ENCODE results near the gene EFHC1. TPM values are rescaled to one million over a fixed set of nuclear protein-coding genes. Genes with fewer than 3 reads are reported as not detected.
A peak's percentile ranks its signal among the peaks of the same experiment; 100 is the strongest.
"Not testable (repeated sequence)": the region's sequence is repeated elsewhere in the genome, so short reads cannot be mapped to it uniquely, and the experiment has no call there.

The EFHC1 gene
- total and polyA plus RNA-seq, 7 donors = 1.8 to 38.5 (median 15.9) TPM

- Histone ChIP-seq H3K9me3 (no peaks in the 10 kb centered on the region), H3K27me3 (no peaks in the 10 kb centered on the region), H3K27ac (no peak overlapping the region), H3K36me3 (no peaks in the 10 kb centered on the region), H3K4me3 (no peak overlapping the region), H3K4me1 (peaks cover 0 to 14% (median 10%) of the 10 kb centered on the region in 4 donors)
- DNase-seq = no peak
- intact Hi-C loops (cut with DNase I) = no loop called here
- TF ChIP-seq CTCF (IDR thresholded peaks at IDR 0.05) (no peak), EP300 (IDR thresholded peaks at IDR 0.05) (no peak), POLR2A (IDR thresholded peaks at IDR 0.05) (no peak), POLR2AphosphoS5 (IDR thresholded peaks at IDR 0.05) (no peak)
- WGBS, 2 donors = 59 to 81% methylated on average over 2 of the region's 2 CpGs
These were observed 35.9 kb upstream of the EFHC1 start for GRCh38 chr6:52384145-52384766.

- Histone ChIP-seq H3K27me3 (no peaks in the 10 kb centered on the region), H3K27ac (no peak overlapping the region), H3K9me3 (no peaks in the 10 kb centered on the region), H3K4me3 (no peak overlapping the region), H3K36me3 (no peaks in the 10 kb centered on the region), H3K4me1 (peaks cover 0 to 22% (median 18%) of the 10 kb centered on the region in 4 donors)
- DNase-seq = no peak
- intact Hi-C loops (cut with DNase I) = no loop called here
- no peak for TF ChIP-seq CTCF (IDR thresholded peaks at IDR 0.05)
- no peak for TF ChIP-seq EP300 (IDR thresholded peaks at IDR 0.05)
- no peak for TF ChIP-seq POLR2A (IDR thresholded peaks at IDR 0.05)
- no peak for TF ChIP-seq POLR2AphosphoS5 (IDR thresholded peaks at IDR 0.05)
- WGBS, 2 donors = 80 to 93% methylated on average over 4 of the region's 4 CpGs
These were observed 35.1 kb upstream of the EFHC1 start for GRCh38 chr6:52385074-52385473.

- Histone ChIP-seq H3K4me1 (peaks cover 0 to 29% (median 23%) of the 10 kb centered on the region in 4 donors), H3K27ac (peak overlapping the region in 3 of 4 donors; percentile 53 to 69 (median 66))
- DNase-seq; H3K36me3 ChIP-seq; H3K9me3 ChIP-seq; H3K4me3 ChIP-seq; H3K27me3 ChIP-seq; intact Hi-C loops (cut with DNase I): not testable (repeated sequence)
- 83 to 84% methylated on average over 4 of the region's 4 CpGs for whole genome bisulfite sequencing, 2 donors
These were observed 32.0 kb upstream of the EFHC1 start for GRCh38 chr6:52388119-52388518.

GRCh38 chr6:52388790-52389189, 31.4 kb upstream of the EFHC1 start:
- WGBS, 2 donors = 67 to 77% methylated on average over 4 of the region's 4 CpGs
- H3K27me3 ChIP-seq = no peaks in the 10 kb centered on the region
- TF ChIP-seq POLR2AphosphoS5 (IDR thresholded peaks at IDR 0.05) (peak in 2 of 4 donors; percentile 26 to 47), POLR2A (IDR thresholded peaks at IDR 0.05) (no peak), CTCF (IDR thresholded peaks at IDR 0.05) (no peak), EP300 (IDR thresholded peaks at IDR 0.05) (peak in 1 of 4 donors; percentile 41)
- no peaks in the 10 kb centered on the region for H3K36me3 ChIP-seq
- no peak for DNase-seq
- peak overlapping the region in 3 of 4 donors; percentile 53 to 69 (median 66) for H3K27ac ChIP-seq
- no peak overlapping the region for H3K4me3 ChIP-seq
- peaks cover 0 to 29% (median 23%) of the 10 kb centered on the region in 4 donors for H3K4me1 ChIP-seq
- no peaks in the 10 kb centered on the region for H3K9me3 ChIP-seq
- intact Hi-C loops (cut with DNase I) = no loop called here

- no peak for TF ChIP-seq POLR2A (IDR thresholded peaks at IDR 0.05)
- no peak for TF ChIP-seq CTCF (IDR thresholded peaks at IDR 0.05)
- TF ChIP-seq POLR2AphosphoS5 (IDR thresholded peaks at IDR 0.05) = no peak
- no peak for TF ChIP-seq EP300 (IDR thresholded peaks at IDR 0.05)
- 26 to 68% methylated on average over 1 of the region's 1 CpG for WGBS, 2 donors
- Histone ChIP-seq H3K36me3 (no peaks in the 10 kb centered on the region), H3K4me3 (no peak overlapping the region), H3K27me3 (no peaks in the 10 kb centered on the region), H3K9me3 (no peaks in the 10 kb centered on the region), H3K4me1 (peaks cover 0 to 29% (median 23%) of the 10 kb centered on the region in 4 donors), H3K27ac (peak overlapping the region; percentile 38 to 69 (median 60))
- DNase-seq = no peak
- intact Hi-C loops (cut with DNase I) = no loop called here
These were observed 30.9 kb upstream of the EFHC1 start for GRCh38 chr6:52389264-52389625.
